ENCODE measurements around the gene CAMK1D.

CAMK1D gene

DNA sequence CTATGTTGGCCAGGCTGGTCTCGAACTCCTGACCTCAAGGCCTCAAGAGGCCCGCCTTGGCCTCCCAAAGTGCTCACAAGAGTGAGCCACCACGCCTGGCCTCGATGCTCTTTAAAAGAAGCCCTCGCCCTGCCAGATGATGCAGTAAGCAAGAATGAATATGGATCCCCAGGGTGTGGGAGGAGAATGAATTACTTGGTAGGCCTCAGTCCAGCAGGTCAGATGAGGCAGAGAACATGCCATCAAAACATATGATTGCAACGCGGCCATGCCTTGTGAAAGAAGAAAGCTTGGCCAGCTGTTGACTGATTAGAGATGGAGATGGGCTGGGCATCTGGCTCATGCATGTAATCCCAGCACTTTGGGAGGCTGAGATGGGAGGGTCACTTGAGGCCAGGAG lies 68.7 kb downstream of the CAMK1D start:
- peaks cover 92% of the 10 kb centered on the region for H3K79me2 ChIP-seq (ENCODE audit: control insufficient read depth, low read length)

DNA sequence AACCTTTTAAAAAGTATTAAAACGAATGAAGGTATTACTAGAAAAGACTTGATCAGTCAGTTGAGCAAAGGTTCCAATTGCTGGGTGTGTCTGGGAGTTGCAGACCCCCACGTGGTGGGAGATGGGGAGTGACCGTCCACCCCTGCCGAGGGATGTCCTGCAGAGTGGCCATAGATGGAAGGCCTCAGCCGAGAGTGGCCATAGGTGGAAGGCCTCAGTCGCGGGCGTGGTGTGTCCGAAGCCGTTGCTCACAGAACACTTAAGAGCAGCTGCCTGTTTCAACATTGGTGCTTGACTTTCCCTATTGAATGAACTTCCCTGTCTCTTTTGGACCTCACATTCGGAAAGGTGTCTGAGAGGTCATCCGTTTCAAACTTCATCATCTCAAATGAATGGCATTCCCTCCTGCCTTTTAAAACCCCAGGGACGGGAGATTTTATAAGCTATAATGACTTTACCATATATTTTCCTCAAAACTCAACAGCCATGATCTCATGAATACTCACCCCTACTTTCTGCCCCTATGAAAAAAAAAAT lies 69.4 kb downstream of the CAMK1D start:
- TF ChIP-seq, protein P1, sequence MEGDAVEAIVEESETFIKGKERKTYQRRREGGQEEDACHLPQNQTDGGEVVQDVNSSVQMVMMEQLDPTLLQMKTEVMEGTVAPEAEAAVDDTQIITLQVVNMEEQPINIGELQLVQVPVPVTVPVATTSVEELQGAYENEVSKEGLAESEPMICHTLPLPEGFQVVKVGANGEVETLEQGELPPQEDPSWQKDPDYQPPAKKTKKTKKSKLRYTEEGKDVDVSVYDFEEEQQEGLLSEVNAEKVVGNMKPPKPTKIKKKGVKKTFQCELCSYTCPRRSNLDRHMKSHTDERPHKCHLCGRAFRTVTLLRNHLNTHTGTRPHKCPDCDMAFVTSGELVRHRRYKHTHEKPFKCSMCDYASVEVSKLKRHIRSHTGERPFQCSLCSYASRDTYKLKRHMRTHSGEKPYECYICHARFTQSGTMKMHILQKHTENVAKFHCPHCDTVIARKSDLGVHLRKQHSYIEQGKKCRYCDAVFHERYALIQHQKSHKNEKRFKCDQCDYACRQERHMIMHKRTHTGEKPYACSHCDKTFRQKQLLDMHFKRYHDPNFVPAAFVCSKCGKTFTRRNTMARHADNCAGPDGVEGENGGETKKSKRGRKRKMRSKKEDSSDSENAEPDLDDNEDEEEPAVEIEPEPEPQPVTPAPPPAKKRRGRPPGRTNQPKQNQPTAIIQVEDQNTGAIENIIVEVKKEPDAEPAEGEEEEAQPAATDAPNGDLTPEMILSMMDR (IDR thresholded peaks at IDR 0.05; ENCODE audit: low read depth, low read length, poor library complexity, severe bottlenecking) = no peak
- TF ChIP-seq EZH2phosphoT487 (IDR thresholded peaks at IDR 0.05; ENCODE audit: borderline replicate concordance, low read length) = no peak
- no peaks in the 10 kb centered on the region for H3K9me2 ChIP-seq (replicated peaks; ENCODE audit: control insufficient read depth, low read length)
- no peak overlapping the region for H3K27ac ChIP-seq (ENCODE audit: low read depth, low read length)
- no peaks in the 10 kb centered on the region for H3K27me3 ChIP-seq (ENCODE audit: control insufficient read depth, low read length)
- peaks cover 30% of the 10 kb centered on the region; the same call in 1 of the 2 replicates for H4K20me1 ChIP-seq (ENCODE audit: control insufficient read depth, insufficient read depth, low read depth, low read length)
- H3K36me3 ChIP-seq (ENCODE audit: control insufficient read depth, low read length) = no peaks in the 10 kb centered on the region; the same call in 1 of the 2 replicates
- no peaks in the 10 kb centered on the region for H3K9me3 ChIP-seq (ENCODE audit: control insufficient read depth, insufficient read depth, low read length)
- peaks cover 92% of the 10 kb centered on the region for H3K79me2 ChIP-seq (ENCODE audit: control insufficient read depth, low read length)
- H3K4me1 ChIP-seq (ENCODE audit: control insufficient read depth, low read length) = peaks cover 23% of the 10 kb centered on the region
- H3K4me2 ChIP-seq (ENCODE audit: low read length) = no peak overlapping the region
- peaks cover 4% of the 10 kb centered on the region; the same call in 1 of the 2 replicates for H3F3A ChIP-seq (ENCODE audit: control insufficient read depth, insufficient read depth)
- no peak overlapping the region for H3K4me3 ChIP-seq (ENCODE audit: low read length)

More for the DNA sequence above, 68.7 kb downstream of the CAMK1D start:
- Histone ChIP-seq H3K4me3 (ENCODE audit: low read length) (no peak overlapping the region), H3K9me3 (ENCODE audit: control insufficient read depth, insufficient read depth, low read length) (no peaks in the 10 kb centered on the region), H4K20me1 (ENCODE audit: control insufficient read depth, insufficient read depth, low read depth, low read length) (peaks cover 30% of the 10 kb centered on the region; the same call in 1 of the 2 replicates), H3K27ac (ENCODE audit: low read depth, low read length) (no peak overlapping the region), H3K9me2 (replicated peaks; ENCODE audit: control insufficient read depth, low read length) (no peaks in the 10 kb centered on the region), H3K27me3 (ENCODE audit: control insufficient read depth, low read length) (no peaks in the 10 kb centered on the region), H3K4me2 (ENCODE audit: low read length) (no peak overlapping the region), H3F3A (ENCODE audit: control insufficient read depth, insufficient read depth) (peaks cover 6% of the 10 kb centered on the region; the same call in 1 of the 2 replicates), H3K36me3 (ENCODE audit: control insufficient read depth, low read length) (no peaks in the 10 kb centered on the region; the same call in 1 of the 2 replicates), H3K4me1 (ENCODE audit: control insufficient read depth, low read length) (peaks cover 18% of the 10 kb centered on the region)
- TF ChIP-seq EZH2phosphoT487 (IDR thresholded peaks at IDR 0.05; ENCODE audit: borderline replicate concordance, low read length) = no peak
- TF ChIP-seq, protein P1 (IDR thresholded peaks at IDR 0.05; ENCODE audit: low read depth, low read length, poor library complexity, severe bottlenecking) = no peak

DNA sequence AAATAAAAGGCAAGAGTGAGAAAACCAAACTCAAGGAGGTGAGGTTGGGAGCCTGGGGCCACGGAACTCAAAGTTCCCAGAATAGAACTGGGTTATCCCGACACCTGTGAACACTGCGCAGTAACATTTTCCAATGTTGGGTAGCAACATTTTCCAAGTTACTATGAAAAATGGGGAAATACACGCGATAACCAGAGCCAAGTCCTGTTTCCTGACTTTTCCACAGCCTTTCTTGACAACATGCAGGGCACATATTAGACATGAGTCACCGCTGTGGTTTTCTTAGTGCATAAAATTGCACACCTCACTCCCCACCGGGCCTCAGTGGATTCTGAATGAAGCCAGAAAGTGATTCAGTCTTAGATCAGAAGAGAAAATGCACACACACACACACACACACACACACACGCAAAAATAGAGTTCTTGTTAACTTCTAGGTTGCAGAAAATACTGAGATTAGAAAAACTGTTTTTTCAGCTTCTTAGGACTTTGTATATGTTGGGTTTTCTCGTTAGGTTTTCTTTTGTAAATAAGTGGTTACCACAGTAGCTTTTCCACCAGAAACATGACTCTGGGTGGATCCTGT lies 70.0 kb downstream of the CAMK1D start:
- no peak overlapping the region for H3K4me3 ChIP-seq (ENCODE audit: low read length)
- TF ChIP-seq, protein P1 (IDR thresholded peaks at IDR 0.05; ENCODE audit: low read depth, low read length, poor library complexity, severe bottlenecking) = no peak
- TF ChIP-seq EZH2phosphoT487 (IDR thresholded peaks at IDR 0.05; ENCODE audit: borderline replicate concordance, low read length) = no peak
- H3K79me2 ChIP-seq (ENCODE audit: control insufficient read depth, low read length) = peaks cover 92% of the 10 kb centered on the region
- H3K36me3 ChIP-seq (ENCODE audit: control insufficient read depth, low read length) = no peaks in the 10 kb centered on the region; the same call in 1 of the 2 replicates
- no peaks in the 10 kb centered on the region for H3K9me3 ChIP-seq (ENCODE audit: control insufficient read depth, insufficient read depth, low read length)
- H3K4me2 ChIP-seq (ENCODE audit: low read length) = no peak overlapping the region
- H3K9me2 ChIP-seq (replicated peaks; ENCODE audit: control insufficient read depth, low read length) = no peaks in the 10 kb centered on the region
- H3K27me3 ChIP-seq (ENCODE audit: control insufficient read depth, low read length) = no peaks in the 10 kb centered on the region
- H3F3A ChIP-seq (ENCODE audit: control insufficient read depth, insufficient read depth) = no peaks in the 10 kb centered on the region; the same call in 1 of the 2 replicates
- no peak overlapping the region for H3K27ac ChIP-seq (ENCODE audit: low read depth, low read length)
- peaks cover 30% of the 10 kb centered on the region; the same call in 1 of the 2 replicates for H4K20me1 ChIP-seq (ENCODE audit: control insufficient read depth, insufficient read depth, low read depth, low read length)
- H3K4me1 ChIP-seq (ENCODE audit: control insufficient read depth, low read length) = peaks cover 29% of the 10 kb centered on the region

Data from DOHH2 (cell line).